LNCAP (cell line): ENCODE data around the gene ZNF451.

Experiments used
- CTCF ChIP-seq: fragments of 450-650 bp; IDR thresholded peaks from 2 replicates; pipeline ENCODE4 v1.5.1; 2017; ENCODE audit warnings: mild to moderate bottlenecking

The ZNF451 gene

GRCh38 chr6:57172136-57173055, 82.4 kb downstream of the ZNF451 start, which contains the start of gene BAG2:
Gene BAG2, plus strand, starts transcription at chr6:57172326. Its CDS starts 372 bp downstream, at chr6:57172698.
- no peak for TF ChIP-seq CTCF

GRCh38 chr6:57173056-57173885, 83.3 kb downstream of the ZNF451 start:
- no peak for TF ChIP-seq CTCF

GRCh38 chr6:57173886-57174510, 84.0 kb downstream of the ZNF451 start:
- no peak for TF ChIP-seq CTCF

GRCh38 chr6:57174511-57174907, 84.5 kb downstream of the ZNF451 start:
- no peak for TF ChIP-seq CTCF

- TF ChIP-seq CTCF = no peak
Observed at GRCh38 chr6:57177545-57178265, 87.7 kb downstream of the ZNF451 start.

- no peak for TF ChIP-seq CTCF
Observed at GRCh38 chr6:57180596-57180995, 90.6 kb downstream of the ZNF451 start.

GRCh38 chr6:57182017-57182432, 92.0 kb downstream of the ZNF451 start:
- no peak for TF ChIP-seq CTCF
